ENCODE data around the gene SENP3. TPM values are rescaled to one million over a fixed set of nuclear protein-coding genes. Genes with fewer than 3 reads are reported as not detected.

SENP3 gene
- total and polyA plus RNA-seq, 8 donors = 22.0 to 78.6 (median 51.5) TPM

DNA sequence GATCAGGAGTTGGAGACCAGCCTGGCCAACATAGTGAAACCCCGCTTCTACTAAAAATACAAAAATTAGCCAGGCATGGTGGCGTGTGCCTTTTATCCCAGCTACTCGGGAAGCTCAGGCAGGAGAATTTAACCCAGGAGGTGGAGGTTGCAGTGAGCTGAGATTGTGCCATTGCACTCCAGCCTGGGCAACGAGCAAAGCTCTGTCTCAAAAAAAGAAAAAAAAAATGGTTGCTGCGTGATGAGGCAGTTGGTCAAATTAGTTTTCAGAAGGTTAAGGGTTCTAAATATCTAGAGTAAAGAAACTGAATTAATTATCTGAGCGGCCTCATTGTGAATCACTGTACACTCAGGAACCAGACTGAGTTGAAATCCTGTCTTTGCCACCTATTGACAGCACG lies 14.2 kb downstream of the SENP3 start:
- TF ChIP-seq POLR2A (IDR thresholded peaks at IDR 0.05) (no peak), POLR2AphosphoS5 (IDR thresholded peaks at IDR 0.05) (no peak), EP300 (IDR thresholded peaks at IDR 0.05) (no peak)
- TF ChIP-seq, protein P1, sequence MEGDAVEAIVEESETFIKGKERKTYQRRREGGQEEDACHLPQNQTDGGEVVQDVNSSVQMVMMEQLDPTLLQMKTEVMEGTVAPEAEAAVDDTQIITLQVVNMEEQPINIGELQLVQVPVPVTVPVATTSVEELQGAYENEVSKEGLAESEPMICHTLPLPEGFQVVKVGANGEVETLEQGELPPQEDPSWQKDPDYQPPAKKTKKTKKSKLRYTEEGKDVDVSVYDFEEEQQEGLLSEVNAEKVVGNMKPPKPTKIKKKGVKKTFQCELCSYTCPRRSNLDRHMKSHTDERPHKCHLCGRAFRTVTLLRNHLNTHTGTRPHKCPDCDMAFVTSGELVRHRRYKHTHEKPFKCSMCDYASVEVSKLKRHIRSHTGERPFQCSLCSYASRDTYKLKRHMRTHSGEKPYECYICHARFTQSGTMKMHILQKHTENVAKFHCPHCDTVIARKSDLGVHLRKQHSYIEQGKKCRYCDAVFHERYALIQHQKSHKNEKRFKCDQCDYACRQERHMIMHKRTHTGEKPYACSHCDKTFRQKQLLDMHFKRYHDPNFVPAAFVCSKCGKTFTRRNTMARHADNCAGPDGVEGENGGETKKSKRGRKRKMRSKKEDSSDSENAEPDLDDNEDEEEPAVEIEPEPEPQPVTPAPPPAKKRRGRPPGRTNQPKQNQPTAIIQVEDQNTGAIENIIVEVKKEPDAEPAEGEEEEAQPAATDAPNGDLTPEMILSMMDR (IDR thresholded peaks at IDR 0.05) = no peak
- Histone ChIP-seq H3K4me3 (peak overlapping the region in 2 of 4 donors; percentile 94 to 98), H3K9me3 (no peaks in the 10 kb centered on the region), H3K4me1 (peaks cover 53 to 85% (median 69%) of the 10 kb centered on the region in 4 donors), H3K27ac (peak overlapping the region in 4 of 5 donors; percentile 28 to 99 (median 76)), H3K27me3 (no peaks in the 10 kb centered on the region), H3K36me3 (peaks cover 51 to 71% (median 61%) of the 10 kb centered on the region in 4 donors)
- WGBS, 5 donors = 57 to 69% (median 63%) methylated on average over 7 of the region's 7 CpGs
- no peak for DNase-seq
- intact Hi-C loops (cut with DNase I; ENCODE audit: low total_unique reads) = no loop called here

DNA sequence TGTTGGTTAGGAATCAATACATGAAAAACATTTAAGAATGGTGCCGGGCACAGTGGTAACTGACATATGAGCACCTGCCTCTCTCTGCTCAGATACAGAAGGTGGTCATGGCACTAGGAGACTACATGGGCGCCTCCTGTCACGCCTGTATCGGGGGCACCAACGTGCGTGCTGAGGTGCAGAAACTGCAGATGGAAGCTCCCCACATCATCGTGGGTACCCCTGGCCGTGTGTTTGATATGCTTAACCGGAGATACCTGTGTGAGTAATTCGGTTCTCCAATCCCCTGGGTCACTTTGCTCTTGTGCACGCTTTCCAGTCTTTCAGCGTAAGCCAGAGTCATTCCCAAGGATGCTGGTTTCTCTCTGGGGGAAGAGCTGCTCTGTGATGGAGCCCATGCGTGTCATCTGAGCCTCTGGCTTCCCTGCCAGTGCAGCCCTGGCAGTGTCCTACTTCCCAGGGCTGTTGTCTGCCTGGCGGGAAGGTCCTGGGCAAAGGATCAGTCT lies 14.8 kb downstream of the SENP3 start:
- H3K27me3 ChIP-seq = no peaks in the 10 kb centered on the region
- intact Hi-C loops (cut with DNase I; ENCODE audit: low total_unique reads) = no loop called here
- 76 to 83% (median 80%) methylated on average over 14 of the region's 14 CpGs for WGBS, 5 donors
- H3K9me3 ChIP-seq = no peaks in the 10 kb centered on the region
- peaks cover 51 to 67% (median 57%) of the 10 kb centered on the region in 4 donors for H3K36me3 ChIP-seq
- H3K27ac ChIP-seq = peak overlapping the region in 3 of 5 donors; percentile 28 to 94 (median 54)
- no peak for DNase-seq
- peaks cover 57 to 85% (median 73%) of the 10 kb centered on the region in 4 donors for H3K4me1 ChIP-seq
- TF ChIP-seq POLR2AphosphoS5 (IDR thresholded peaks at IDR 0.05) (no peak), POLR2A (IDR thresholded peaks at IDR 0.05) (no peak), EP300 (IDR thresholded peaks at IDR 0.05) (no peak)
- TF ChIP-seq, protein P1 (IDR thresholded peaks at IDR 0.05) = no peak
- H3K4me3 ChIP-seq = peak overlapping the region in 2 of 4 donors; percentile 94 to 98

DNA sequence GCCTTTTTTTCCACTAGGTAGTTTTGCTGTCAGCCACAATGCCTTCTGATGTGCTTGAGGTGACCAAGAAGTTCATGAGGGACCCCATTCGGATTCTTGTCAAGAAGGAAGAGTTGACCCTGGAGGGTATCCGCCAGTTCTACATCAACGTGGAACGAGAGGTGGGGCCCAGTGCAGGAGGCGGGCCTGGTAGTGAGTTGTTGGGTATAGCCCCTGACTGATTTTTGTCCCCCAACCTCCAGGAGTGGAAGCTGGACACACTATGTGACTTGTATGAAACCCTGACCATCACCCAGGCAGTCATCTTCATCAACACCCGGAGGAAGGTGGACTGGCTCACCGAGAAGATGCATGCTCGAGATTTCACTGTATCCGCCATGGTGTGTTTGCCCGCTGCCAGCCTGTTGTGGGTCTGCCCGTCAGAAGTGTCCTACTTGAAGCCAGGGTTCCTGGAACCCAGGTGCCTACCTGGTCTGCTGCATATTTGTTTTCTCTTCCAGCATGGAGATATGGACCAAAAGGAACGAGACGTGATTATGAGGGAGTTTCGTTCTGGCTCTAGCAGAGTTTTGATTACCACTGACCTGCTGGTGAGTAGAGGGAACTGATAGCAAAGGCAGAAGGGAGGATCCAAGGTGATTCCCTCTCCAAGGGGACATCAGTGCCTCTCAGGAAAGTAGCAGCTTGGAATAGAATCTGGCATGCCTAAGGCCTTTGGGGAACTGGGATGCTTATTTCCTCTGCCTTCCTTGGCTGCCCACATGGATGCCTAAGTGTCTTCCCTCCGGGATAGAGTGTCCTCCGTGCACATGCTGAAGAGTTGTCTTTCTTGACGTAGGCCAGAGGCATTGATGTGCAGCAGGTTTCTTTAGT lies 15.8 kb downstream of the SENP3 start:
- Histone ChIP-seq H3K27me3 (no peaks in the 10 kb centered on the region), H3K36me3 (peaks cover 51 to 63% (median 56%) of the 10 kb centered on the region in 4 donors), H3K9me3 (no peaks in the 10 kb centered on the region), H3K27ac (peak overlapping the region in 3 of 5 donors; percentile 87 to 95 (median 94)), H3K4me1 (peaks cover 62 to 88% (median 80%) of the 10 kb centered on the region in 4 donors), H3K4me3 (peak overlapping the region in 1 of 4 donors; percentile 94)
- intact Hi-C loops (cut with DNase I; ENCODE audit: low total_unique reads) = no loop called here
- TF ChIP-seq POLR2AphosphoS5 (IDR thresholded peaks at IDR 0.05) (no peak), EP300 (IDR thresholded peaks at IDR 0.05) (no peak), POLR2A (IDR thresholded peaks at IDR 0.05) (no peak)
- TF ChIP-seq, protein P1 (IDR thresholded peaks at IDR 0.05) = no peak
- WGBS, 5 donors = 67 to 70% (median 67%) methylated on average over 17 of the region's 17 CpGs
- no peak for DNase-seq

DNA sequence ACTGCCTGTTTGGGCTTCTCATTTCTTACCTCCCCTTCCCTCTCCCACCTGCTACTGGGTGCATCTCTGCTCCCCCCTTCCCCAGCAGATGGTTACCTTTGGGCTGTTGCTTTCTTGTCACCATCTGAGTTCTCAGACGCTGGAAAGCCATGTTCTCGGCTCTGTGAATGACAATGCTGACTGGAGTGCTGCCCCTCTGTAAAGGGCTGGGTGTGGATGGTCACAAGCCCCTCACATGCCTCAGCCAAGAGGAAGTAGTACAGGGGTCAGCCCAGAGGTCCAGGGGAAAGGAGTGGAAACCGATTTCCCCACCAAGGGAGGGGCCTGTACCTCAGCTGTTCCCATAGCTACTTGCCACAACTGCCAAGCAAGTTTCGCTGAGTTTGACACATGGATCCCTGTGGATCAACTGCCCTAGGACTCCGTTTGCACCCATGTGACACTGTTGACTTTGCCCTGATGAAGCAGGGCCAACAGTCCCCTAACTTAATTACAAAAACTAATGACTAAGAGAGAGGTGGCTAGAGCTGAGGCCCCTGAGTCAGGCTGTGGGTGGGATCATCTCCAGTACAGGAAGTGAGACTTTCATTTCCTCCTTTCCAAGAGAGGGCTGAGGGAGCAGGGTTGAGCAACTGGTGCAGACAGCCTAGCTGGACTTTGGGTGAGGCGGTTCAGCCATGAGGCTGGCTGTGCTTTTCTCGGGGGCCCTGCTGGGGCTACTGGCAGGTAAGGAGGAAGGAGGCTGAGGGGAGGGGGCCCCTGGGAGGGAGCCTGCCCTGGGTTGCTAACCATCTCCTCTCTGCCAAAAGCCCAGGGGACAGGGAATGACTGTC lies 17.5 kb downstream of the SENP3 start, which contains the start of gene CD68:
Gene CD68, plus strand, starts transcription at position 638 of the 833 bp plus-strand sequence. Its CDS starts 40 bp downstream, at position 678.
- WGBS, 5 donors = 5 to 14% (median 10%) methylated on average over 7 of the region's 7 CpGs
- Histone ChIP-seq H3K36me3 (peaks cover 48 to 58% (median 53%) of the 10 kb centered on the region in 4 donors), H3K27ac (peak within 1 kb of the TSS; percentile 85 to 95 (median 89)), H3K4me3 (peak within 1 kb of the TSS; percentile 18 to 66 (median 42)), H3K9me3 (no peaks in the 10 kb centered on the region), H3K27me3 (no peaks in the 10 kb centered on the region), H3K4me1 (peaks cover 68 to 92% (median 85%) of the 10 kb centered on the region in 4 donors)
- DNase-seq = peak; percentile 71 to 93
- intact Hi-C loops (cut with DNase I; ENCODE audit: low total_unique reads) = no loop called here
- TF ChIP-seq, protein P1 (IDR thresholded peaks at IDR 0.05) = no peak
- peak in 1 of 4 donors; percentile 14 for TF ChIP-seq POLR2A (IDR thresholded peaks at IDR 0.05)
- TF ChIP-seq POLR2AphosphoS5 (IDR thresholded peaks at IDR 0.05) = peak in 2 of 3 donors; percentile 91 to 97
- no peak for TF ChIP-seq EP300 (IDR thresholded peaks at IDR 0.05)
